IMR-90 (cell line): ENCODE results near the gene DNAJC22. TPM values are rescaled to one million over a fixed set of nuclear protein-coding genes. Genes with fewer than 3 reads are reported as not detected.

Source experiments
- ATAC-seq: fragments of 200-7000 bp; cut with Tn5 transposase; 2 replicates; pipeline ENCODE4 v1.9.1; 2020; ENCODE audit warnings: low read depth, mild to moderate bottlenecking, moderate library complexity
- BruUV-seq: library from RNA; stranded (reverse); fragments of 400-500 nt; replicated peaks from 2 replicates; lab custom pipeline; 2021; lab: Mats Ljungman, UMichigan
- CTCF ChIA-PET: fragments of 300-600 bp; formaldehyde crosslinking; extraction: SDS; loops from one replicate; lab custom pipeline; 2021; ENCODE audit warnings: antibody characterized with exemption; lab: Yijun Ruan, JAX
- POLR2A ChIA-PET: fragments of 300-600 bp; sonication (Branson Sonifier 250); formaldehyde crosslinking; loops from one replicate; lab custom pipeline; 2022; ENCODE audit warnings: antibody characterized with exemption; ENCODE audit not compliant: unreplicated experiment; lab: Charles Lee
- DNase-seq: peaks from one replicate; pipeline ENCODE4 v3.0.0; 2013
- H2AFZ ChIP-seq: replicated peaks from 2 replicates; pipeline ENCODE3; 2013; ENCODE audit warnings: low read length, mild to moderate bottlenecking; ENCODE audit not compliant: poor library complexity
- H2AK5ac ChIP-seq: 2 replicates; pipeline ENCODE4 v1.6.1; 2013; ENCODE audit warnings: low read depth, low read length, inconsistent platforms
- H2AK9ac ChIP-seq: replicated peaks from 2 replicates; pipeline ENCODE3; 2013; ENCODE audit warnings: mild to moderate bottlenecking, low read depth, low read length, moderate library complexity; ENCODE audit not compliant: poor library complexity
- H2BK120ac ChIP-seq: 2 replicates; pipeline ENCODE4 v1.6.1; 2013; ENCODE audit warnings: low read depth, low read length, inconsistent platforms
- H2BK15ac ChIP-seq: 3 replicates; pipeline ENCODE4 v1.6.1; 2013; ENCODE audit warnings: low read depth, low read length, inconsistent platforms
- H2BK20ac ChIP-seq: 2 replicates; pipeline ENCODE4 v1.6.1; 2013; ENCODE audit warnings: low read depth, mild to moderate bottlenecking, inconsistent platforms, low read length, moderate library complexity
- H2BK5ac ChIP-seq: 2 replicates; pipeline ENCODE4 v1.6.1; 2013; ENCODE audit warnings: mild to moderate bottlenecking, low read depth, low read length, inconsistent platforms; ENCODE audit not compliant: poor library complexity, severe bottlenecking
- H3K14ac ChIP-seq: replicated peaks from 2 replicates; pipeline ENCODE4 v1.6.1; 2013; ENCODE audit warnings: low read depth, low read length, inconsistent platforms
- H3K18ac ChIP-seq: 2 replicates; pipeline ENCODE4 v1.6.1; 2013; ENCODE audit warnings: low read depth, low read length, control low read depth
- H3K23ac ChIP-seq: 2 replicates; pipeline ENCODE4 v1.6.1; 2013; ENCODE audit warnings: low read depth, low read length, inconsistent platforms
- H3K27ac ChIP-seq: 2 replicates; pipeline ENCODE4 v1.5.1; 2013; ENCODE audit warnings: mild to moderate bottlenecking, control low read depth, low read length; ENCODE audit not compliant: insufficient read depth
- H3K27me3 ChIP-seq: 2 replicates; pipeline ENCODE4 v1.6.1; 2013; ENCODE audit warnings: low read length; ENCODE audit not compliant: control insufficient read depth, insufficient read depth
- H3K36me3 ChIP-seq: 2 replicates; pipeline ENCODE4 v1.6.1; 2013; ENCODE audit warnings: low read length, mixed read lengths; ENCODE audit not compliant: control insufficient read depth, insufficient read depth
- H3K4ac ChIP-seq: 2 replicates; pipeline ENCODE4 v1.6.1; 2013; ENCODE audit warnings: low read depth, low read length, inconsistent platforms
- H3K4me1 ChIP-seq: 2 replicates; pipeline ENCODE4 v1.6.1; 2013; ENCODE audit warnings: low read length, mixed read lengths; ENCODE audit not compliant: control insufficient read depth, insufficient read depth
- H3K4me2 ChIP-seq: 2 replicates; pipeline ENCODE4 v1.6.1; 2013; ENCODE audit warnings: low read depth, mild to moderate bottlenecking, control low read depth, low read length, moderate library complexity
- H3K4me3 ChIP-seq: 2 replicates; pipeline ENCODE4 v1.5.1; 2013; ENCODE audit warnings: low read depth, mild to moderate bottlenecking, control low read depth, low read length, moderate library complexity; ENCODE audit not compliant: insufficient read depth
- H3K56ac ChIP-seq: 2 replicates; pipeline ENCODE4 v1.6.1; 2013; ENCODE audit warnings: low read length, inconsistent platforms; ENCODE audit not compliant: insufficient read depth; ENCODE audit errors: extremely low read depth
- H3K79me1 ChIP-seq, 2 experiments: 2 replicates each; pipeline ENCODE4 v1.6.1; 2013; ENCODE audit warnings: low read length in 2 of 2, inconsistent platforms in 1 of 2, low read depth in 1 of 2
- H3K9ac ChIP-seq: 2 replicates; pipeline ENCODE4 v1.6.1; 2013; ENCODE audit warnings: low read depth, low read length, control low read depth
- H3K9me1 ChIP-seq: 2 replicates; pipeline ENCODE4 v1.6.1; 2013; ENCODE audit warnings: low read length, inconsistent platforms; ENCODE audit not compliant: insufficient read depth
- H3K9me3 ChIP-seq: 2 replicates; pipeline ENCODE4 v1.6.1; 2013; ENCODE audit warnings: low read length; ENCODE audit not compliant: control insufficient read depth, insufficient read depth
- H4K20me1 ChIP-seq: 2 replicates; pipeline ENCODE4 v1.6.1; 2013; ENCODE audit warnings: low read length, inconsistent platforms; ENCODE audit not compliant: insufficient read depth
- H4K5ac ChIP-seq: 2 replicates; pipeline ENCODE4 v1.6.1; 2013; ENCODE audit warnings: mild to moderate bottlenecking, low read depth, low read length, control low read depth
- H4K8ac ChIP-seq, 2 experiments: 2 replicates each; pipeline ENCODE4 v1.6.1; 2013; ENCODE audit warnings: low read depth in 2 of 2, low read length in 2 of 2, control low read depth in 1 of 2, inconsistent platforms in 1 of 2
- H4K91ac ChIP-seq: 2 replicates; pipeline ENCODE4 v1.6.1; 2013; ENCODE audit warnings: low read depth, low read length, inconsistent platforms; ENCODE audit not compliant: insufficient read depth
- CEBPB ChIP-seq: IDR thresholded peaks from 2 replicates; pipeline ENCODE4 v1.6.1; 2012; ENCODE audit warnings: low read depth, low read length, improper control_type of control experiment
- CHD1 ChIP-seq: IDR thresholded peaks from 2 replicates; pipeline ENCODE4 v1.6.1; 2012; ENCODE audit warnings: low read depth, low read length, improper control_type of control experiment
- FOS ChIP-seq: fragments of 150-350 bp; IDR thresholded peaks from 2 replicates; pipeline ENCODE4 v1.6.1; 2016; ENCODE audit warnings: low read depth, low read length
- MAFK ChIP-seq: IDR thresholded peaks from 2 replicates; pipeline ENCODE4 v1.6.1; 2012; ENCODE audit warnings: low read depth, low read length, improper control_type of control experiment
- MAZ ChIP-seq: IDR thresholded peaks from 2 replicates; pipeline ENCODE4 v1.6.1; 2012; ENCODE audit warnings: low read depth, mild to moderate bottlenecking, low read length, improper control_type of control experiment, moderate library complexity, borderline replicate concordance
- MXI1 ChIP-seq: IDR thresholded peaks from 2 replicates; pipeline ENCODE4 v1.6.1; 2012; ENCODE audit warnings: low read depth, mild to moderate bottlenecking, low read length, moderate library complexity, borderline replicate concordance
- NFE2L2 ChIP-seq: fragments of 150-350 bp; IDR thresholded peaks from 2 replicates; pipeline ENCODE4 v1.6.1; 2016; ENCODE audit warnings: low read depth, mild to moderate bottlenecking, low read length
- POLR2A ChIP-seq: IDR thresholded peaks from 2 replicates; pipeline ENCODE4 v1.6.1; 2012; ENCODE audit warnings: mild to moderate bottlenecking, low read depth, low read length
- RAD21 ChIP-seq: IDR thresholded peaks from 2 replicates; pipeline ENCODE4 v1.6.1; 2012; ENCODE audit warnings: low read length, improper control_type of control experiment
- RCOR1 ChIP-seq: IDR thresholded peaks from 2 replicates; pipeline ENCODE4 v1.6.1; 2012; ENCODE audit warnings: mild to moderate bottlenecking, low read length, improper control_type of control experiment; ENCODE audit not compliant: insufficient replicate concordance
- RFX5 ChIP-seq: IDR thresholded peaks from 2 replicates; pipeline ENCODE4 v1.8.0; 2012; ENCODE audit warnings: low read depth, mild to moderate bottlenecking, low read length, moderate library complexity
- SMC3 ChIP-seq: fragments of 150-350 bp; IDR thresholded peaks from 2 replicates; pipeline ENCODE4 v1.6.1; 2016; ENCODE audit warnings: low read depth, mild to moderate bottlenecking, antibody characterized with exemption, low read length, moderate library complexity
- USF2 ChIP-seq: fragments of 150-350 bp; IDR thresholded peaks from 2 replicates; pipeline ENCODE4 v1.6.1; 2017; ENCODE audit warnings: mild to moderate bottlenecking, antibody characterized with exemption, low read length, low read depth
- WGBS, 2 experiments: methylation state at CpG; one replicate each; pipeline versions ENCODE4 v1.1.5 to v1.1.7; 2013; ENCODE audit warnings: missing lambda C conversion rate in 2 of 2; ENCODE audit not compliant: insufficient read length in 1 of 2; ENCODE audit errors: extremely low coverage in 2 of 2; 5-methylcytosine and 5-hydroxymethylcytosine counted together
- dilution Hi-C: fragments of 300-500 bp; cut with HindIII; formaldehyde crosslinking; loops from one replicate; pipeline ENCODE4 v1.14.3; 2018; ENCODE audit warnings: low sequenced_read_pairs; ENCODE audit not compliant: unreplicated experiment
- in situ Hi-C: fragments of 300-500 bp; cut with MboI; formaldehyde crosslinking; loops from 3 replicates; pipeline ENCODE4 v1.14.3; 2019; ENCODE audit warnings: low sequenced_read_pairs, inconsistent platforms, mixed read lengths
- intact Hi-C: fragments of 100-400 bp; cut with micrococcal nuclease; formaldehyde crosslinking; loops from 2 replicates; pipeline ENCODE4 v1.10.0; 2022
- polyA plus RNA-seq, 3 experiments: library from polyadenylated mRNA; depleted of rRNA; stranded (reverse); fragments of >200 nt; gene quantifications; 2 replicates each; pipeline ENCODE4 v1.2.3, GENCODE V29; 2012; ENCODE audit warnings: low replicate concordance in 1 of 3
- total RNA-seq: library from RNA; depleted of rRNA; stranded (reverse); fragments of >200 nt; gene quantifications from 2 replicates; pipeline ENCODE4 v1.2.3, GENCODE V29; 2012
- TF ChIP-seq, protein P1 (sequence below): fragments of 150-350 bp; IDR thresholded peaks from 2 replicates; pipeline ENCODE4 v1.6.1; 2016; ENCODE audit warnings: low read depth, mild to moderate bottlenecking, low read length, moderate library complexity, borderline replicate concordance
- TF ChIP-seq, protein P2 (sequence below): conservative IDR thresholded peaks from 2 replicates; pipeline ENCODE4 v1.5.1; 2012; ENCODE audit warnings: mild to moderate bottlenecking, low read depth, low read length, improper control_type of control experiment

DNAJC22 gene
- total and polyA plus RNA-seq, 2 of the 4 experiments (the other 2 are of a cell fraction), result 8.1 to 8.2 TPM

DNA sequence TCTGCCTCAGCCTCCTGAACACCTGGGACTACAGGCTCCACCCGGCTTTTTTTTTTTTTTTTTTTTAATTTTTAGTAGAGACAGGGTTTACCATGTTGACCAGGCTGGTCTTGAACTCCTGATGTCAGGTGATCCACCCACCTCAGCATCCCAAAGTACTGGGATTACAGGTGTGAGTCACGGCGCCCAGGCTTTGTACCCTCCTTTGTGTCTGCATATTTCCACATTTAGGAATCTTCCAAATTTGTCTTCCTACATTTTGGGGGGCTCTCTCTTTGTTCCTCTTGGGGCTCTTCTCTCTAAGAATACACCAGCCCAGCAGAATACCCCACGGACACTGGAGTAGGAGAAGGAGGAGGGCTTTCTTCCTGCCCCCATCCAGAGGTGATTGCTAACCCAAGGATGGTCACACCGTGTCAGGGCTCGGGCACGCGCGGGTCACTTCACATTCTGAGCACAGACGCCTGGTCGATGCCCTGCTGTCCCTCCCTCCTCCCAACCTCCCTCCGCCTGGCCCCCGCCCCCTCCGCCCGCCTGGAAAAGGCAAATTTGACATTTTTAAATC, 2.1 kb upstream of the DNAJC22 start:
- H3K4me3 ChIP-seq, result no peak overlapping the region
- POLR2A ChIA-PET, result no interaction called here
- no peak overlapping the region for H3K9ac ChIP-seq
- H3K27me3 ChIP-seq, result peaks cover 70% of the 10 kb centered on the region
- H2AK9ac ChIP-seq, result no peak overlapping the region
- TF ChIP-seq RCOR1, result no peak
- no peak for TF ChIP-seq POLR2A
- TF ChIP-seq, protein P1, sequence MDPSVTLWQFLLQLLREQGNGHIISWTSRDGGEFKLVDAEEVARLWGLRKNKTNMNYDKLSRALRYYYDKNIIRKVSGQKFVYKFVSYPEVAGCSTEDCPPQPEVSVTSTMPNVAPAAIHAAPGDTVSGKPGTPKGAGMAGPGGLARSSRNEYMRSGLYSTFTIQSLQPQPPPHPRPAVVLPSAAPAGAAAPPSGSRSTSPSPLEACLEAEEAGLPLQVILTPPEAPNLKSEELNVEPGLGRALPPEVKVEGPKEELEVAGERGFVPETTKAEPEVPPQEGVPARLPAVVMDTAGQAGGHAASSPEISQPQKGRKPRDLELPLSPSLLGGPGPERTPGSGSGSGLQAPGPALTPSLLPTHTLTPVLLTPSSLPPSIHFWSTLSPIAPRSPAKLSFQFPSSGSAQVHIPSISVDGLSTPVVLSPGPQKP, result no peak
- TF ChIP-seq RFX5, result no peak
- no peak for TF ChIP-seq CEBPB
- no peak for TF ChIP-seq MAFK
- TF ChIP-seq CHD1, result no peak
- TF ChIP-seq, protein P2, sequence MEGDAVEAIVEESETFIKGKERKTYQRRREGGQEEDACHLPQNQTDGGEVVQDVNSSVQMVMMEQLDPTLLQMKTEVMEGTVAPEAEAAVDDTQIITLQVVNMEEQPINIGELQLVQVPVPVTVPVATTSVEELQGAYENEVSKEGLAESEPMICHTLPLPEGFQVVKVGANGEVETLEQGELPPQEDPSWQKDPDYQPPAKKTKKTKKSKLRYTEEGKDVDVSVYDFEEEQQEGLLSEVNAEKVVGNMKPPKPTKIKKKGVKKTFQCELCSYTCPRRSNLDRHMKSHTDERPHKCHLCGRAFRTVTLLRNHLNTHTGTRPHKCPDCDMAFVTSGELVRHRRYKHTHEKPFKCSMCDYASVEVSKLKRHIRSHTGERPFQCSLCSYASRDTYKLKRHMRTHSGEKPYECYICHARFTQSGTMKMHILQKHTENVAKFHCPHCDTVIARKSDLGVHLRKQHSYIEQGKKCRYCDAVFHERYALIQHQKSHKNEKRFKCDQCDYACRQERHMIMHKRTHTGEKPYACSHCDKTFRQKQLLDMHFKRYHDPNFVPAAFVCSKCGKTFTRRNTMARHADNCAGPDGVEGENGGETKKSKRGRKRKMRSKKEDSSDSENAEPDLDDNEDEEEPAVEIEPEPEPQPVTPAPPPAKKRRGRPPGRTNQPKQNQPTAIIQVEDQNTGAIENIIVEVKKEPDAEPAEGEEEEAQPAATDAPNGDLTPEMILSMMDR, result no peak
- TF ChIP-seq RAD21, result no peak
- TF ChIP-seq SMC3, result no peak
- TF ChIP-seq MAZ, result no peak
- no peak for TF ChIP-seq USF2
- TF ChIP-seq FOS, result no peak
- no peak for TF ChIP-seq MXI1
- TF ChIP-seq NFE2L2, result no peak
- WGBS, 2 experiments, result no CpG with 5 or more reads among the region's 15 CpGs
- dilution Hi-C loops, result no loop called here
- no peak overlapping the region for H3K23ac ChIP-seq
- in situ Hi-C loops, result no loop called here
- H3K9me1 ChIP-seq, result peaks cover 8% of the 10 kb centered on the region; the same call in 1 of the 2 replicates
- no peaks in the 10 kb centered on the region for H3K36me3 ChIP-seq
- H3K18ac ChIP-seq, result no peak overlapping the region
- H2AFZ ChIP-seq, result no peak overlapping the region
- H3K4me1 ChIP-seq, result peaks cover 20% of the 10 kb centered on the region
- intact Hi-C loops, result no loop called here
- H3K56ac ChIP-seq, result no peak overlapping the region
- peaks cover 5 to 17% of the 10 kb centered on the region in 2 experiments; a peak in 2 of 4 replicates for H3K79me1 ChIP-seq
- no peak overlapping the region for H3K27ac ChIP-seq
- H2BK5ac ChIP-seq, result no peak overlapping the region
- CTCF ChIA-PET, result no interaction called here
- H3K9me3 ChIP-seq, result no peaks in the 10 kb centered on the region
- no peak overlapping the region for H4K91ac ChIP-seq
- no peak overlapping the region for H3K14ac ChIP-seq
- no peak overlapping the region for H2BK20ac ChIP-seq
- H4K8ac ChIP-seq, result no peak overlapping the region
- no peak for ATAC-seq
- DNase-seq, result no peak
- no TSS peak for BruUV-seq
- H2BK15ac ChIP-seq, result no peak overlapping the region
- H3K4ac ChIP-seq, result no peak overlapping the region
- no peak overlapping the region for H2AK5ac ChIP-seq
- no peak overlapping the region for H2BK120ac ChIP-seq
- no peak overlapping the region for H3K4me2 ChIP-seq
- no peak overlapping the region for H4K5ac ChIP-seq
- 0 out of 2 replicates have a peak, but pooled peaks cover 5% of the 10 kb centered on the region for H4K20me1 ChIP-seq
